Loucy (cell line): ENCODE results near the gene FFAR3.

ENCODE experiments used
- CTCF ChIP-seq: fragments of 200-600 bp; sonication (generic); conservative IDR thresholded peaks from 2 replicates; pipeline ENCODE4 v1.5.1; 2014; ENCODE audit warnings: mild to moderate bottlenecking, antibody characterized with exemption, low read length
- EZH2phosphoT487 ChIP-seq: fragments of 200-600 bp; IDR thresholded peaks from 2 replicates; pipeline ENCODE4 v1.6.1; 2018; ENCODE audit warnings: antibody characterized with exemption, mild to moderate bottlenecking, moderate library complexity, borderline replicate concordance

GRCh38 chr19:35397064-35397463, 38.8 kb downstream of the FFAR3 start:
- TF ChIP-seq CTCF (no peak), EZH2phosphoT487 (no peak)
